PC-9 (cell line): ENCODE data around the gene CNNM3.

Experiments
- EZH2 ChIP-seq: fragments of 200-600 bp; sonication (generic); IDR thresholded peaks from 2 replicates; pipeline ENCODE4 v1.8.0; 2017; ENCODE audit warnings: antibody characterized with exemption, low read depth
- TF ChIP-seq, protein P1 (sequence below): fragments of 200-600 bp; sonication (generic); conservative IDR thresholded peaks from 2 replicates; pipeline ENCODE4 v1.6.1; 2017; ENCODE audit warnings: mixed run types, antibody characterized with exemption, mild to moderate bottlenecking, moderate library complexity

DNA sequence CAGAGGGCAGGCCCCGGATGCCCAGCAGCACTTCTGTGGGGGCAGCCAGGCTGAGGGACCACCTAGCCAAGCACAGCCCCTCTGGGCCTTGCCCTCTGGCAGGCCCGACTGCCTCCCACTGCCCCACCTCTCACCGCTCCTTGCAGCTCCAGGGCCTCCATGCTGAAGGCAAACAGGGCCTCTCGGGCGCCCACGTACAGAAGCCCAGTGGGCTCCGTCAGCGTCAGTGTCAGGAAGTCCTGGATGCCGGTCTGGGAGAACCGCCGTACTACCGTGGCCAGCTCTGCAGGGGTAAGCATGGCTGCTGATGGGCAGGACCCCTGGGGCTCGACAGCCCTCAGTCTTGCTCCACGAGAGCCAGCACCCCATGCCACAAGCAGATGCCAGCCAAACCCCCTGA is 50.1 kb downstream of the CNNM3 start:
- TF ChIP-seq, protein P1, sequence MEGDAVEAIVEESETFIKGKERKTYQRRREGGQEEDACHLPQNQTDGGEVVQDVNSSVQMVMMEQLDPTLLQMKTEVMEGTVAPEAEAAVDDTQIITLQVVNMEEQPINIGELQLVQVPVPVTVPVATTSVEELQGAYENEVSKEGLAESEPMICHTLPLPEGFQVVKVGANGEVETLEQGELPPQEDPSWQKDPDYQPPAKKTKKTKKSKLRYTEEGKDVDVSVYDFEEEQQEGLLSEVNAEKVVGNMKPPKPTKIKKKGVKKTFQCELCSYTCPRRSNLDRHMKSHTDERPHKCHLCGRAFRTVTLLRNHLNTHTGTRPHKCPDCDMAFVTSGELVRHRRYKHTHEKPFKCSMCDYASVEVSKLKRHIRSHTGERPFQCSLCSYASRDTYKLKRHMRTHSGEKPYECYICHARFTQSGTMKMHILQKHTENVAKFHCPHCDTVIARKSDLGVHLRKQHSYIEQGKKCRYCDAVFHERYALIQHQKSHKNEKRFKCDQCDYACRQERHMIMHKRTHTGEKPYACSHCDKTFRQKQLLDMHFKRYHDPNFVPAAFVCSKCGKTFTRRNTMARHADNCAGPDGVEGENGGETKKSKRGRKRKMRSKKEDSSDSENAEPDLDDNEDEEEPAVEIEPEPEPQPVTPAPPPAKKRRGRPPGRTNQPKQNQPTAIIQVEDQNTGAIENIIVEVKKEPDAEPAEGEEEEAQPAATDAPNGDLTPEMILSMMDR = no peak
- no peak for TF ChIP-seq EZH2
